GM21717 (cell line): ENCODE results near the gene KCNS1.
"Not testable (repeated sequence)": the region's sequence is repeated elsewhere in the genome, so short reads cannot be mapped to it uniquely, and the experiment has no call there.

Experiments used
- ATAC-seq: cut with Tn5 transposase; IDR thresholded peaks from one replicate; pipeline ENCODE4 v1.9.1; 2021; ENCODE audit warnings: mild to moderate bottlenecking, moderate library complexity; ENCODE audit not compliant: unreplicated experiment

KCNS1 gene

DNA sequence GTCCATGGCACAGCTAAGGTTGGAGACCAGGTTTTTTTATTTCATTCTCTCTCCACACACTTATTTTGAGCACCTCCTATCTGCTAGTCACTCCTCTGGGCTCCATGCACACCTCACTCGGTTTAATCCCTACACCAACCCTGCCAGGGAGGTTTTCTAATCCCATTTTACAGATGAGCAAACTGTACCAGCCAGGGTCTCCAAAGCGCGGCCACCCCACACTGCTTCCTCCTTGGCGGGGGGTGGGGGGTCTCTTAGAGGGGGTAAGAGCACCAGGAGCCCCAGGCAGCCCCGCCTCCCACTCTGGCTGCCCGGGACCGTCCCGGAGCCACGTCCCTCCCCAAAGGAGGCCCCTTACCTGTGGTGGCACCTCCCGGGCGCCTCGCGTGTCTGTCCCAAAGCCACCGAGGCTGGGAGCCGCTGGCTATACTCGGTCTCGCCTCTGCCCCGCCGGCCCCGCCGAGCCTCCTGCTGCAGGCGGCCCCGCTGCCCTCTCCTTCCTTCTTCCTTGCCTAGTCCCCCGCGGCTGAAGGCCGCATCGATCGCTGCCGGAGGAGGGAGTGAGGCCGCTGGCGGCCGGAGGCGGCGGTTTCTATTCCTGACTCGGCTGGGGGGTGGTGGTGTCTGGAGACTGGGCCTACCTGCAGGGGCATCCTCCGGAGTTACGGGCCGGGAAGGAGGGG is at the start of gene KCNS1:
KCNS1 (minus strand) TSS at position 565 of the 683 bp plus-strand sequence. CDS start 1,891 bp downstream, outside the sequence.
- ATAC-seq, result no peak

DNA sequence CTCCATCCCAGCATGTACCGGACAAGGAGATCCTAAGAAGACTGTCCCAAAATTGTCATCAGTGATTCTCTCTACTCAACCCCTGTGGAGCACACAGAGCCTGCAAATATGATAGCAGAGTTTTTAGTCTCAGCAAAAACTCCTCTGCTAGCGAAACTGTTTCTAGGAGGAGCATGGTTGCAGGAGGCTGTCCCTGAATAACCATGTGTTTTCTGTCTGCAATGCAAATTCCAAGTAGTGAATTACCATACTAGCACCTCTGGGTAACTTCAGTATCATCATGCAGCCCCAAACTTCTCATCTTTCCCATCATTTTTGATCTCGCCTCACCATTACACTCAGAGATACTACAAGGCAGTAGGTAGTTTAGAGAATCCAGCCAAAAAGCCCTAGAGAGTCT is 48.1 kb upstream of the KCNS1 start:
- ATAC-seq, result no peak

DNA sequence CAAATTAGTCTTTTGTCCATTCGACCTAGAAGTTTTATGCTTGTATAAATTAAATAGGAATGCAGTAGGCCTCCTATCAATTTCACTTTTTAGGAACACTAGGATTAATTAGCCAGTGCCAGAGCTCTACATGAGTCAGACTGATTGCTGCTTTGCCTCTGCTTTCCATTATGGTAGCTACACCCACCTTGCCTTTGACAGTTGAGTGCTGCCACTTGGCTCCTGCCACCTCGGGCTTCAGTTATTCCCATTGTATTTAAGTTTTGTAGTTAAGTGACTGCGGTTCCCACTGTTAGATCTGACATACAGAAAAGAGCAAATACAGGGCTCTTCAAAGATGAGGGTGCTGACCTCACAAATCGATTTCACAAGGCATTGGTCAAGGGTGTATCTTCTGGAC is 39.9 kb upstream of the KCNS1 start:
- ATAC-seq, result no peak

GRCh38 chr20:45139733-45140375 is 38.9 kb upstream of the KCNS1 start:
- not testable (repeated sequence) for ATAC-seq

DNA sequence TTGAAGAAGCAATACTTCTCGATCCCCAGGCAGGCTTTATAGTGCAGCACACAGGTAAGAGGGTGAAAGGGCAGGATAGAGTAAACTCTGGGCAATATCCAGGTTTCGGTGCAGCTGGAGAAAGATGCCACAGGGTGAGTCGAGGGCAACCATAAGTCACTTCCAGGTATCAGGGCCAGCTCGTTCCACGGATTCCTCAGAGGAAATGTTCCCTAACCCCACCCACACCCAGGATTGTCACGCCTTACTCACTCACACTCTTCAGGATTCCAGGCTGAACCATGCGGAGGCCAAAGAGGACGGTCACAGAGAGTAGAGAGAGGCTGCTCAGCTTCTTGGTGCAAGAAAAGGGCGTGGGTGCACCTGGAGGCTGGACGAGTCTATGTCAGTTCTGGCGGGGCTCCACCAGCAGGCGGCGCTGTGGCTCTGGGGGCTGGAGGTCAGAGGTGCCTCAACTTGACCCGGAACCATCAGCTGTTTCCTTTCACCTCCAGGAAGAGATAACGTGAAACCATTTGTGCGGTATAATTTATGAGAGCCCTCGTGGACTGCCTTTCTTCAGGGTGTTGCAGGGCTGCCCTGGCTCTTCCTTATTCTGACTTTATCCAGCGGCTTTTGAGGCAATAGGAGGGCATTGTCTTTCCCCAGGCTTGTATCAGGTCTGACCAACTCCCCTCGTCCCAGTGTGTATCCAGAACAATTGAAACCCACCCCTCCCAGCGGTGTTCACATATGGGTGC is 37.8 kb upstream of the KCNS1 start:
- no peak for ATAC-seq

- no peak for ATAC-seq
Observed at GRCh38 chr20:45136911-45137310, 36.0 kb upstream of the KCNS1 start.

DNA sequence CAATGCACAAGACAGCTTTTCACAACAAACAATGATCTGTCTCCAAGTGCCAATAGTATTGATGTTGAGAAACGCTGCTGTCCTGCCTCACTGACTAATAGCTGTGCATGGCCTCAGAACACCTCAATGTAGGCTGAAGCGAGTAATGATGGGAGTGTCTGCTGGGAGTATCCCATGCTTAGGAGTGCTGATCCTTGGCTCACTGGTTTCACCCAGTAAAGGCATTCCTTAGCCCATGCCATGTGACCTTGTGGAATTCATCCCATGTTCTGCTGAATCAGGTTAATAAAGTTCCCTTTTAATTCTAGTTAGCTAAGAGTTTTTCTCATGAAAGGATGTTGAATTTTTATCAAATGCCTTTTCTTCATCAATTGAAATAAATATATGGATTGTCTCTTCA is 27.2 kb upstream of the KCNS1 start:
- ATAC-seq, result no peak

DNA sequence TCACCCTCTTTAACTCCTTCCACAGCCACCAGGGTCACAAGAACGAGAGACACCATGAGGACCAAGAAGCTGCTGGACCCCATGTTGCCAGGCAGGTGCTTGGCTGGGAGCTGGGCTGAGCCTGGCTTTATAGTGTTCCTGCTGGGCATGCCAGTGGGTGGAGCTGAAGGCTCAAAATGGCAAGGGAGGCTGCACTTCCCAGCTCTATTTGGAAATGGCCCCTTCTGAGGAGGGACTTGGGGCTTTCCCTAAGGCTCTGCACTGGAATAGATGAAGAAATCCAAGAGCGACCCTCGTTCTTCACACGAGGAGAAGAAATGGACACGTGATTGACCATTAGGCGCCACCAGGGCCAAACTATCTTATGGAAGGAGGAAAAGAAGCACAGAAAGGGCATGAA is 23.4 kb upstream of the KCNS1 start, which contains the start of gene WFDC12:
WFDC12 (minus strand) TSS at position 101 of the 400 bp plus-strand sequence; CDS start at position 83, 18 bp downstream.
- no peak for ATAC-seq

GRCh38 chr20:45121388-45121787 is 20.5 kb upstream of the KCNS1 start:
- no peak for ATAC-seq

- no peak for ATAC-seq
Observed at GRCh38 chr20:45119556-45120266, 18.8 kb upstream of the KCNS1 start.

- ATAC-seq, result no peak
Observed at GRCh38 chr20:45118028-45118427, 17.1 kb upstream of the KCNS1 start.

DNA sequence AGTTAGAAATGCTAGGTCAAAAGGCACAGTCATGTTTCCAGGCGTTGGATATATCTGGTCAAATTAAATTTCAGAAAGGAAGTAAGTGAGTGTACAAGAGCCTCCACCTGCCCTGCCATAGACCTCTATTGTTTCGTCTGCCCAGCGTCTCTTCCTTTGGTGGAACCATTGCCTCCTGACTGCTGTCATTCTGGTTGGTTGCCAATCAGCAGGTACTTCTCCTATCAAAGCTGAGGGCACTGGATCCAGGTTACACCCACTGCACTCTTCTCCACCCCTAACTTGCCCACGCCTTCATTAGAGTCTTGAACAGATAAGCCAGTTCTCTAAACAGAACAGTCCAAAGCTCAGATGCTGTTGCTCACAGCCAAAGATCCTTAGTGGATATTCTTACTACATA is 16.7 kb upstream of the KCNS1 start:
- ATAC-seq, result no peak

- ATAC-seq, result no peak
Observed at GRCh38 chr20:45115829-45116228, 14.9 kb upstream of the KCNS1 start.

DNA sequence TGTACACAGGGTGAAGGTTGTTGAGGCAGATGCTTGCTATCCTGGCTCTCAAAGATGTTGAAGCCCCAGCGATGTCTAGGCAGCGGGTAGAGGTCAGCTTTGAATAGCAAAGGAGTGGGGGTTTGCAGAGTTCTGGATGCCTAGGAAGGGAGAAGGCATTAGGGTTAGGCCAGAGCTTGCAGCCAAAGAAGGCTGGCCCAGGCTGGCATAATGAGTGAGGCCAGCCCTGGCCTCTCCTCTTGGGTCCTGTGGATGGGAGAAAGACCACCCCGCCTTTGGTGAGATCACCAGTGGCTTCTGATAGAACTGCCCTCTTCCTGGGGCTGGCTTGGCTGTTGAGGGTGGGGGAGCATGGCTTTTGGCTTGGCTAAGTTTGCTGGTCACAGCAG is 14.5 kb upstream of the KCNS1 start:
- ATAC-seq, result no peak

DNA sequence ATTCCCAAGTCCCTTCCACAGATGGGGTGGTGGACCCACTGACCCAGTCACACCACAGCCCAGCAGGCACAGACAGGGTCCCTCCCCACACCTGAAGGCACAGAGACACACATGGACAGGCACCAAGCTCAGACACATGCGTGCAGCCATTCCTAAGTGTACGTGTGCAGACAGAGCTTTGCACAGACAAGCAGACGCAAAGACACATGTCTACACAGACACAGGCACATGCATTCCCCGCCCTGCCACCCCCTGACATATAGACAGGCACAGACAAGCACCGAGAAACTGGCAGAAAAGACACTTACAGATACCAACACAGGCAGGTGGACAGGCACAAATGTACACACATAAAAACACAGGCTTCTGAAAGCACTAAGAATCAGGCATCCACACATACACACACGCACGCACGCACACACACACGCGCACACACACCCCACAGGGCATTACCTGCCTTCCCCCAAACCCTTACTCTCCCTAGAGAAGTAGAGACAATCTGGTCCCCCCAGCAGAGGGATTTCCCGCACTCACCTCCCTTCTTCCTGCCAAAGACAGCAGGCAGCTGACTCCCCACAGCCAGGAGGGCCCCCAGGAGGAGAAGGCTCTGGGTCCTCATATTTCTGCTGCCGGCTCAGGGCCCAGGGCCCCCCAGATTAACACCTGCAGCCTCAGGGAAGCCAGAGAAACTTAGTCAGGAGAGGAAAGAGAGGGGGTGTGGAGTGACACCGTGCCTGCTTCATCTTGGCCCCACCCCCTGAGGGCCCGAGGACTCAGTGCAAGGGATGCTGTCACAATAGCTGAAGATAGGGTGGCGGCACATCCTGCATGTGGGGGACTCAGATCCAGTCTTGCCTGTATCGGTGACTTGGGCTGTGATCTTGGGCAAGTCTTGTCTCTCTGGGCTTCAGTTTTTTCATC is 13.8 kb upstream of the KCNS1 start, which contains the start of gene WFDC5:
WFDC5 (minus strand) TSS at position 710 of the 921 bp plus-strand sequence; CDS start at position 619, 91 bp downstream.
- ATAC-seq, result no peak

GRCh38 chr20:45113865-45114264 is 12.9 kb upstream of the KCNS1 start:
- ATAC-seq, result no peak

GRCh38 chr20:45112754-45113153 is 11.8 kb upstream of the KCNS1 start:
- no peak for ATAC-seq

- no peak for ATAC-seq
Observed at GRCh38 chr20:45111799-45112471, 11.0 kb upstream of the KCNS1 start.

GRCh38 chr20:45111285-45111684 is 10.4 kb upstream of the KCNS1 start:
- no peak for ATAC-seq
